Measurements from ENCODE around the gene ULBP2. TPM values are rescaled to one million over a fixed set of nuclear protein-coding genes. Genes with fewer than 3 reads are reported as not detected.

The ULBP2 gene
- polyA plus RNA-seq, 2 of the 4 experiments (the other 2 are of a cell fraction): 2.7 to 4.5 TPM

- POLR2A ChIA-PET: no interaction called here
- CTCF ChIA-PET: interaction anchor here (1.2 kb wide), 1 partner anchor 77 kb away, joined by 3 read pairs; no protein-coding TSS in a partner anchor
- no peak overlapping the region for H3K4me3 ChIP-seq
- H3K9me3 ChIP-seq: no peaks in the 10 kb centered on the region
- ATAC-seq (no peak), FAIRE-seq (no peak), DNase-seq (ENCODE audit: low read depth in 1 of 2, low spot score in 1 of 2) (no peak)
- peaks cover 4% of the 10 kb centered on the region; the same call in 1 of the 3 replicates for H3K4me1 ChIP-seq
- TF ChIP-seq ZNF302 (CRISPR knock-in tag; IDR thresholded peaks at IDR 0.05) (no peak), TFCP2L1 (CRISPR knock-in tag; IDR thresholded peaks at IDR 0.05) (no peak), ZSCAN20 (CRISPR knock-in tag; IDR thresholded peaks at IDR 0.05) (no peak), FOSB (CRISPR knock-in tag; IDR thresholded peaks at IDR 0.05) (no peak), RARB (CRISPR knock-in tag; IDR thresholded peaks at IDR 0.05) (no peak), EHMT2 (IDR thresholded peaks at IDR 0.05; ENCODE audit: low read depth) (no peak), RNF2 (IDR thresholded peaks at IDR 0.05; ENCODE audit: borderline replicate concordance, low read depth) (no peak), RFX5 (IDR thresholded peaks at IDR 0.05) (no peak), MYC (IDR thresholded peaks at IDR 0.05; ENCODE audit: borderline replicate concordance, low read length) (no peak), RCOR1 (IDR thresholded peaks at IDR 0.05; ENCODE audit: low read depth, low read length) (no peak), PHF8 (IDR thresholded peaks at IDR 0.05; ENCODE audit: borderline replicate concordance, low read depth) (no peak), HOXB13 (CRISPR knock-in tag; IDR thresholded peaks at IDR 0.05; ENCODE audit: low read depth) (no peak), HOXB5 (CRISPR knock-in tag; IDR thresholded peaks at IDR 0.05) (no peak)
- TF ChIP-seq, protein P1, sequence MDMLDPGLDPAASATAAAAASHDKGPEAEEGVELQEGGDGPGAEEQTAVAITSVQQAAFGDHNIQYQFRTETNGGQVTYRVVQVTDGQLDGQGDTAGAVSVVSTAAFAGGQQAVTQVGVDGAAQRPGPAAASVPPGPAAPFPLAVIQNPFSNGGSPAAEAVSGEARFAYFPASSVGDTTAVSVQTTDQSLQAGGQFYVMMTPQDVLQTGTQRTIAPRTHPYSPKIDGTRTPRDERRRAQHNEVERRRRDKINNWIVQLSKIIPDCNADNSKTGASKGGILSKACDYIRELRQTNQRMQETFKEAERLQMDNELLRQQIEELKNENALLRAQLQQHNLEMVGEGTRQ (IDR thresholded peaks at IDR 0.05): no peak
- TF ChIP-seq, protein P2, sequence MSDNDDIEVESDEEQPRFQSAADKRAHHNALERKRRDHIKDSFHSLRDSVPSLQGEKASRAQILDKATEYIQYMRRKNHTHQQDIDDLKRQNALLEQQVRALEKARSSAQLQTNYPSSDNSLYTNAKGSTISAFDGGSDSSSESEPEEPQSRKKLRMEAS (IDR thresholded peaks at IDR 0.05): no peak
- no peak overlapping the region for H3K27ac ChIP-seq
- 72% methylated on average over 5 of the region's 5 CpGs for WGBS (ENCODE audit: missing lambda C conversion rate)
- peak overlapping the region; percentile 100; the same call in 2 of the 3 replicates for H3K4me2 ChIP-seq
Measured at GRCh38 chr6:149939356-149939648, 2.5 kb upstream of the ULBP2 start.

DNA sequence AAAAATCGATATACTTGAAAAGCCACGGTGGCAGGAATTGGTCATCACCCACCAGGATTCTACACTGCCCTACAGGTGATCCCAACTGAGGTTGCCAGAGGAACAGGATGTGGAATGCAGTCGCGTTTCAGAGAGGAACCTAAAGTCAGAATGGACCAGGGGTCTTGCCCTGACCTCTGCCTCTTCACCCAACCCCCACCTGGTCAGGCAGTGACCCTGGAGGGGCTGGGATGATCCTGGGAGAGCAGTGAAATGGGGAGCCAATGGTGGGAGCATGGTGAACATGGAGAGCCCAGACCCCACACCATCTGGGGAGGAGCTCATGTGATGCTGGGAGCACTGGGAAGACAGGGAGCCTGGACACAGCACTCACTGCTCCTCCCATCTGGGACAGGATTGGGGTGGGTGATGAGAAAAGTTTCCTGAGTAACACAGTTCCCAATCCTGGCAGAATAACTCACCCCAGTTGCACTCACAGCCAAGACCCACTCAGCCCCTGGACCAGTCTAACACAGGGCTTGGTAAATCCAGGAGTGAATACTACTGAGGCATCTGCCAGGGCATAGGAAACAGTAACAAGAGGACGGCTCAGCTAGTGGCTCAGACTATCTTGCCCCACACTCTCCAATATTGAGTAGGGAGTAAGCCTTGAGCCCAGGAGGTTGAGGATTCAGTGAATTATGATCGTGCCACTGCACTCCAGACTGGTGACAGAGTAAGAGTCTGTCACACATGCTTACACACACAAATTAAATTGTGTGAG lies 1.7 kb upstream of the ULBP2 start:
- no peak for TF ChIP-seq ZNF302 (CRISPR knock-in tag; IDR thresholded peaks at IDR 0.05)
- TF ChIP-seq ZC3H11A (IDR thresholded peaks at IDR 0.05): no peak
- no peak for TF ChIP-seq KDM1A (IDR thresholded peaks at IDR 0.05; ENCODE audit: low read depth)
- TF ChIP-seq JUNB (IDR thresholded peaks at IDR 0.05): no peak
- no peak for TF ChIP-seq HDAC2 (IDR thresholded peaks at IDR 0.05)
- TF ChIP-seq, protein P3, sequence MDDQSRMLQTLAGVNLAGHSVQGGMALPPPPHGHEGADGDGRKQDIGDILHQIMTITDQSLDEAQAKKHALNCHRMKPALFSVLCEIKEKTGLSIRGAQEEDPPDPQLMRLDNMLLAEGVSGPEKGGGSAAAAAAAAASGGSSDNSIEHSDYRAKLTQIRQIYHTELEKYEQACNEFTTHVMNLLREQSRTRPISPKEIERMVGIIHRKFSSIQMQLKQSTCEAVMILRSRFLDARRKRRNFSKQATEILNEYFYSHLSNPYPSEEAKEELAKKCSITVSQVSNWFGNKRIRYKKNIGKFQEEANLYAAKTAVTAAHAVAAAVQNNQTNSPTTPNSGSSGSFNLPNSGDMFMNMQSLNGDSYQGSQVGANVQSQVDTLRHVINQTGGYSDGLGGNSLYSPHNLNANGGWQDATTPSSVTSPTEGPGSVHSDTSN (IDR thresholded peaks at IDR 0.05): no peak
- TF ChIP-seq, protein P4, sequence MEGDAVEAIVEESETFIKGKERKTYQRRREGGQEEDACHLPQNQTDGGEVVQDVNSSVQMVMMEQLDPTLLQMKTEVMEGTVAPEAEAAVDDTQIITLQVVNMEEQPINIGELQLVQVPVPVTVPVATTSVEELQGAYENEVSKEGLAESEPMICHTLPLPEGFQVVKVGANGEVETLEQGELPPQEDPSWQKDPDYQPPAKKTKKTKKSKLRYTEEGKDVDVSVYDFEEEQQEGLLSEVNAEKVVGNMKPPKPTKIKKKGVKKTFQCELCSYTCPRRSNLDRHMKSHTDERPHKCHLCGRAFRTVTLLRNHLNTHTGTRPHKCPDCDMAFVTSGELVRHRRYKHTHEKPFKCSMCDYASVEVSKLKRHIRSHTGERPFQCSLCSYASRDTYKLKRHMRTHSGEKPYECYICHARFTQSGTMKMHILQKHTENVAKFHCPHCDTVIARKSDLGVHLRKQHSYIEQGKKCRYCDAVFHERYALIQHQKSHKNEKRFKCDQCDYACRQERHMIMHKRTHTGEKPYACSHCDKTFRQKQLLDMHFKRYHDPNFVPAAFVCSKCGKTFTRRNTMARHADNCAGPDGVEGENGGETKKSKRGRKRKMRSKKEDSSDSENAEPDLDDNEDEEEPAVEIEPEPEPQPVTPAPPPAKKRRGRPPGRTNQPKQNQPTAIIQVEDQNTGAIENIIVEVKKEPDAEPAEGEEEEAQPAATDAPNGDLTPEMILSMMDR (IDR thresholded peaks at IDR 0.05): no peak
- TF ChIP-seq EHMT2 (IDR thresholded peaks at IDR 0.05; ENCODE audit: low read depth): no peak
- no peak for TF ChIP-seq RAD21 (conservative IDR thresholded peaks at IDR 0.05 in 1 of 2, IDR thresholded peaks at IDR 0.05 in 1 of 2)
- TF ChIP-seq NR3C1 (IDR thresholded peaks at IDR 0.05): no peak
- no peak for TF ChIP-seq KDM5A (IDR thresholded peaks at IDR 0.05)
- no peak for TF ChIP-seq RCOR1 (IDR thresholded peaks at IDR 0.05; ENCODE audit: low read depth, low read length)
- TF ChIP-seq MAZ (IDR thresholded peaks at IDR 0.05; ENCODE audit: borderline replicate concordance, low read depth, low read length): no peak
- TF ChIP-seq CBX8 (IDR thresholded peaks at IDR 0.05): no peak
- no peak for TF ChIP-seq TFCP2L1 (CRISPR knock-in tag; IDR thresholded peaks at IDR 0.05)
- no peak for TF ChIP-seq RFX5 (IDR thresholded peaks at IDR 0.05)
- TF ChIP-seq MAFK (IDR thresholded peaks at IDR 0.05; ENCODE audit: partially characterized antibody): no peak
- no peak for FAIRE-seq

More for the DNA sequence above, 1.7 kb upstream of the ULBP2 start:
- DNase-seq (ENCODE audit: low read depth in 1 of 2, low spot score in 1 of 2) (no peak), ATAC-seq (no peak)
- Histone ChIP-seq H3K4me2 (no peak overlapping the region), H3K4me3 (no peak overlapping the region), H3K27ac (no peak overlapping the region), H3K9me3 (no peaks in the 10 kb centered on the region), H3K4me1 (peaks cover 4% of the 10 kb centered on the region; the same call in 1 of the 3 replicates)
- POLR2A ChIA-PET: no interaction called here
- 69% methylated on average over 6 of the region's 6 CpGs for WGBS (ENCODE audit: missing lambda C conversion rate)
- CTCF ChIA-PET: interaction anchor here (1.3 to 1.9 kb wide), 2 partner anchors 10 to 77 kb away, joined by 4 to 7 read pairs; no protein-coding TSS in a partner anchor
